NCI-H2029 treated with DMSO at 0.1 percent for 48 hours (cell line): ENCODE measurements around the gene CRIP1.

ENCODE experiments used
- DNase-seq: peaks from one replicate; lab custom pipeline; 2025; lab: John Stamatoyannopoulos, UW

Gene CRIP1

GRCh38 chr14:105486163-105486973 lies at the start of gene CRIP1:
Gene CRIP1 (plus strand): TSS chr14:105486886. CDS start chr14:105487260, 374 bp downstream.
- no peak for DNase-seq

- no peak for DNase-seq
Observed at GRCh38 chr14:105436891-105437722, 49.6 kb upstream of the CRIP1 start.

- DNase-seq: no peak
Observed at GRCh38 chr14:105437723-105438500, 48.8 kb upstream of the CRIP1 start.

GRCh38 chr14:105439179-105439578 lies 47.5 kb upstream of the CRIP1 start:
- DNase-seq: no peak

GRCh38 chr14:105439710-105440553 lies 46.8 kb upstream of the CRIP1 start:
- no peak for DNase-seq

GRCh38 chr14:105440554-105440900 lies 46.2 kb upstream of the CRIP1 start:
- DNase-seq: no peak

GRCh38 chr14:105440992-105441391 lies 45.7 kb upstream of the CRIP1 start:
- DNase-seq: no peak

- no peak for DNase-seq
Observed at GRCh38 chr14:105442125-105442524, 44.6 kb upstream of the CRIP1 start.

- no peak for DNase-seq
Observed at GRCh38 chr14:105442834-105443233, 43.9 kb upstream of the CRIP1 start.

GRCh38 chr14:105444859-105445258 lies 41.8 kb upstream of the CRIP1 start:
- DNase-seq: no peak

GRCh38 chr14:105445290-105445689 lies 41.4 kb upstream of the CRIP1 start:
- DNase-seq: no peak

GRCh38 chr14:105445901-105446845 lies 40.5 kb upstream of the CRIP1 start:
- DNase-seq: no peak

GRCh38 chr14:105446971-105447370 lies 39.7 kb upstream of the CRIP1 start:
- no peak for DNase-seq

GRCh38 chr14:105447651-105448640 lies 38.7 kb upstream of the CRIP1 start:
- no peak for DNase-seq

GRCh38 chr14:105448706-105449111 lies 38.0 kb upstream of the CRIP1 start:
- no peak for DNase-seq

- no peak for DNase-seq
Observed at GRCh38 chr14:105449276-105450122, 37.2 kb upstream of the CRIP1 start.

GRCh38 chr14:105450123-105450505 lies 36.6 kb upstream of the CRIP1 start:
- DNase-seq: no peak
